ENCODE measurements around the gene DEGS2.
"Not testable (repeated sequence)": the region's sequence is repeated elsewhere in the genome, so short reads cannot be mapped to it uniquely, and the experiment has no call there.

DEGS2 gene

DNA sequence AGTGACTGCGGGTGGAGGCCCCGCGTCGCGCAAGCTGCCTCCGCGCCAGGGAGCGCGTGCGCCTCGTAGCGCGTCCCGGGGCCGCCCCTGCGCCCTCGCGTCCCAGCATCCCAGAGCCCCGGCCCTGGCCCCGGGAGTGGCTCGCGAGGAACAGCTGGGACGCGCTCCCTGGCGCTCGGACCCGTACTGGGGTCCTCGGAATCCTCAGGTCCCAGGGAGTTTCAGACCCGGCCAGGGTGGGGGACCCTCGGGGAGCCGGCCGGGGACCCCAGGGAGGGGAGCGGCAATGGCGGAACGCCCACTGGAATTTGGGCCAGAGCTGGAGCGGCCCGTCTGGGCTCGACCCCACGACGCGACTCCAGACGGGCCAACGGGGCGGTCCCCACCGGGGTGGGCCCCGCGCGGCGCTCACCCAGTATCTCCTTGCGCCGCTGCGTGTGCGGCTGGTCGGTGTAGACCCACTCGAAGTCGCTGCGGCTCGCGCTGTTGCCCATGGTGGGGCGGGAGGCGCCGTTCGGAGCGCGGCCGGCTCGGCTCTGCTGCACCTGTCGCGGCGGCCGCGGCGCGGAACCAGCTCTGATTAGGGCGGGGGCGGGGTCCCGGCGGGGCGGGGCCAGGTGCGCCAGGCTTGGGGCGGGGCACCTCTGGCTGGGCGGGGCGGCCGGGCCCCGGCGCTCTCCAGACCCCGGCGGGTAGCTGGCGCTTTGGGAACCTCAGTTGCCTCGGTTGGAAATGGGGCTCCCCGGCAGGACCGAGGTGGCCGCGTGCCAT lies at the start of gene DEGS2:
Gene DEGS2 (minus strand): TSS at position 552 of the 771 bp plus-strand sequence. CDS start 58 bp downstream, at position 494.
- H3K27me3 Mint-ChIP-seq, result no peaks in the 10 kb centered on the region
- peaks cover 26% of the 10 kb centered on the region for H3K4me1 Mint-ChIP-seq
- peak; percentile 85 for ATAC-seq
- peaks cover 7% of the 10 kb centered on the region for H3K36me3 Mint-ChIP-seq
- H3K4me3 Mint-ChIP-seq, result peak within 1 kb of the TSS; percentile 83
- peak within 1 kb of the TSS; percentile 71 for H3K27ac Mint-ChIP-seq
- peaks cover 5% of the 10 kb centered on the region for H3K9me3 Mint-ChIP-seq

- not testable (repeated sequence) for H3K27me3 Mint-ChIP-seq, H3K9me3 Mint-ChIP-seq, H3K4me3 Mint-ChIP-seq, H3K27ac Mint-ChIP-seq, H3K36me3 Mint-ChIP-seq, ATAC-seq, H3K4me1 Mint-ChIP-seq
Observed at GRCh38 chr14:100208136-100208535, 48.7 kb upstream of the DEGS2 start.

- H3K27me3 Mint-ChIP-seq, H3K27ac Mint-ChIP-seq, H3K36me3 Mint-ChIP-seq, H3K4me3 Mint-ChIP-seq, H3K4me1 Mint-ChIP-seq, ATAC-seq, H3K9me3 Mint-ChIP-seq: not testable (repeated sequence)
Observed at GRCh38 chr14:100207588-100207987, 48.1 kb upstream of the DEGS2 start.

- not testable (repeated sequence) for H3K9me3 Mint-ChIP-seq, H3K36me3 Mint-ChIP-seq, ATAC-seq, H3K4me3 Mint-ChIP-seq, H3K27me3 Mint-ChIP-seq, H3K27ac Mint-ChIP-seq, H3K4me1 Mint-ChIP-seq
Observed at GRCh38 chr14:100204835-100205167, 45.4 kb upstream of the DEGS2 start.

DNA sequence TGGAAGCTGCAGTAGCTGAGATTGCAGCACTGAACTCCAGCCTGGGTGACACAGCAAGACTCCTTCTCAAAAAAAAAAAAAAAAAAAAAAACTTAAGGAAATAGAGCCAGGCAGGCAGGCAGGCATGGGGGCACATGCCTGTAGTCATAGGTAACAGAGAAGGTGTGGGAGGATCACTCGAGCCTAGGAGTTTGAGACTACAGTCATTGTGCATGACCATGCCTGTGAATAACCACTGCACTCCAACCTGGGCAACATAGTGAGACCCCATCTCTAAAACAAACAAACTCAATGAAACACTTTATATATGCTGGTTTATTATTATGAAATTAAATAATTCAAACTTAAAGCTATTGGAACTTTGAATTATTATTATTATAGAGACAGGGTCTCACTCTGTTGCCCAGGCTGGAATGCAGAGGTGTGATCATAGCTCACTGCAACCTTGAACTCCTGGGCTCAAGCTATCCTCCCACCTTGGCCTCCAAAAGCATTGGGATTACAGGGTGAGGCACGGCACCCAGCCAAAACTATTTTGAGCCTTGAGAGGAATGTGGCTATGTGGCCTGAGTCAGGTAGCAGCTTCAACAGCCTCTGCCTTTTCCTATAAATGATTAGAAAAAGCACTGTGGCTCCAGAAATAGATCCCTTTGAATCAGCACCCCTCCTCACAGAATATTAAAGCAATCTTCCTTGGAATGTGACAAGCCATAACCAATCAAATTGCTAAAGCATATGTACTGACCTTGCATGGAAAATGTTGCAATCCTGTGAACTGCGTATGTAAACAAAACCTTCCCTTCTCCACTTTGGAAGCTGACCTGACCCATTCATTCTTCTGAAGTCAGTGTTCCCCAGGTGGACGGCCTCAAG lies 44.8 kb upstream of the DEGS2 start:
- no peak for ATAC-seq
- H3K36me3 Mint-ChIP-seq, result no peaks in the 10 kb centered on the region
- H3K27ac Mint-ChIP-seq, result no peak overlapping the region
- H3K4me1 Mint-ChIP-seq, result no peaks in the 10 kb centered on the region
- no peaks in the 10 kb centered on the region for H3K9me3 Mint-ChIP-seq
- no peak overlapping the region for H3K4me3 Mint-ChIP-seq
- H3K27me3 Mint-ChIP-seq, result no peaks in the 10 kb centered on the region

DNA sequence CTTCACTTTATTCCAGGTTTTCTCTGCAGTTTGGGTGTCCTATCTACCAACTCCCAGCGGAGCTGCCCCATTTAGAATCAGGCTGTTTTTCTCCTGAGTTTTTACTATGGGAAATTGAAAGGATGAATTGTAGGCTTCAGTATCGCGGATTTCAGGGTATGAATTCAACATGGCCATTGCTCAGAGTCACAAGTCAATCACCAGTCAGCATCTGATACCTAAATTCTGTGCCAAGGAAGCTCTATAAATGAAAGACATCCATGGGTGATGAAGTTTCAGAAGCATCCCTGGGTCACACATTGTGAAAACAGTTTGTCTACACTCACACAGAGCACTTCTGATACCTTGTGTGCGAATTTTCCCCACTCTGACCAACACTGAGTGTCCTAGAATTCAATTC lies 43.7 kb upstream of the DEGS2 start:
- Mint-ChIP-seq H3K27me3 (no peaks in the 10 kb centered on the region), H3K4me3 (no peak overlapping the region)

GRCh38 chr14:100202712-100203111 lies 43.3 kb upstream of the DEGS2 start:
- H3K27ac Mint-ChIP-seq, result no peak overlapping the region
- no peaks in the 10 kb centered on the region for H3K4me1 Mint-ChIP-seq
- no peak overlapping the region for H3K4me3 Mint-ChIP-seq
- H3K36me3 Mint-ChIP-seq, result no peaks in the 10 kb centered on the region
- H3K27me3 Mint-ChIP-seq, result no peaks in the 10 kb centered on the region
- H3K9me3 Mint-ChIP-seq, result no peaks in the 10 kb centered on the region
- no peak for ATAC-seq

More for the DNA sequence above, 43.7 kb upstream of the DEGS2 start:
- Mint-ChIP-seq H3K36me3 (no peaks in the 10 kb centered on the region), H3K4me1 (no peaks in the 10 kb centered on the region), H3K27ac (no peak overlapping the region), H3K9me3 (no peaks in the 10 kb centered on the region)
- no peak for ATAC-seq

DNA sequence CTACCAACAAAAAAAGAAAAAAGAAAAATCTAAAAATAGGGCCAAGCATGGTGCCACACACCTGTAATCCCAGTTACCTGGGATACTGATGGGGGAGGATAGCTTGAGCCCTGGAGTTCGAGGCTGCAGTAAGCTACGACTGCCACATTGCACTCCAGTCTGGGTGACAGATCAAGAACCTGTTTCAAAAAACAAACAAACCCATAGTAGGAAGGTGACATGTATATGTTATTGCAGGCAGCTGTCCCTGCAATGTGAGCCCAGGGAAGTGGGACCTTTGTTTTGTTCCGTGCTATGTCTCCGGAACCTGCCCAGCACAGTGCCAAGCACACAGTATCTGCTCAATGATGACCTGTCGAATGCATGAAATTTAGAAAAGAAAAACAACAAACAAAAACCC lies 42.3 kb upstream of the DEGS2 start:
- no peak overlapping the region for H3K27ac Mint-ChIP-seq
- no peaks in the 10 kb centered on the region for H3K9me3 Mint-ChIP-seq
- ATAC-seq, result no peak
- H3K4me3 Mint-ChIP-seq, result no peak overlapping the region
- H3K4me1 Mint-ChIP-seq, result no peaks in the 10 kb centered on the region
- no peaks in the 10 kb centered on the region for H3K27me3 Mint-ChIP-seq
- H3K36me3 Mint-ChIP-seq, result no peaks in the 10 kb centered on the region

GRCh38 chr14:100200311-100200710 lies 40.9 kb upstream of the DEGS2 start:
- ATAC-seq, result no peak
- Mint-ChIP-seq H3K4me1 (no peaks in the 10 kb centered on the region), H3K4me3 (no peak overlapping the region), H3K36me3 (no peaks in the 10 kb centered on the region), H3K27ac (no peak overlapping the region), H3K9me3 (no peaks in the 10 kb centered on the region), H3K27me3 (no peaks in the 10 kb centered on the region)

GRCh38 chr14:100199240-100199860 lies 39.9 kb upstream of the DEGS2 start:
- Mint-ChIP-seq H3K27ac (no peak overlapping the region), H3K4me1 (no peaks in the 10 kb centered on the region), H3K9me3 (no peaks in the 10 kb centered on the region), H3K36me3 (no peaks in the 10 kb centered on the region), H3K4me3 (no peak overlapping the region), H3K27me3 (no peaks in the 10 kb centered on the region)
- no peak for ATAC-seq

DNA sequence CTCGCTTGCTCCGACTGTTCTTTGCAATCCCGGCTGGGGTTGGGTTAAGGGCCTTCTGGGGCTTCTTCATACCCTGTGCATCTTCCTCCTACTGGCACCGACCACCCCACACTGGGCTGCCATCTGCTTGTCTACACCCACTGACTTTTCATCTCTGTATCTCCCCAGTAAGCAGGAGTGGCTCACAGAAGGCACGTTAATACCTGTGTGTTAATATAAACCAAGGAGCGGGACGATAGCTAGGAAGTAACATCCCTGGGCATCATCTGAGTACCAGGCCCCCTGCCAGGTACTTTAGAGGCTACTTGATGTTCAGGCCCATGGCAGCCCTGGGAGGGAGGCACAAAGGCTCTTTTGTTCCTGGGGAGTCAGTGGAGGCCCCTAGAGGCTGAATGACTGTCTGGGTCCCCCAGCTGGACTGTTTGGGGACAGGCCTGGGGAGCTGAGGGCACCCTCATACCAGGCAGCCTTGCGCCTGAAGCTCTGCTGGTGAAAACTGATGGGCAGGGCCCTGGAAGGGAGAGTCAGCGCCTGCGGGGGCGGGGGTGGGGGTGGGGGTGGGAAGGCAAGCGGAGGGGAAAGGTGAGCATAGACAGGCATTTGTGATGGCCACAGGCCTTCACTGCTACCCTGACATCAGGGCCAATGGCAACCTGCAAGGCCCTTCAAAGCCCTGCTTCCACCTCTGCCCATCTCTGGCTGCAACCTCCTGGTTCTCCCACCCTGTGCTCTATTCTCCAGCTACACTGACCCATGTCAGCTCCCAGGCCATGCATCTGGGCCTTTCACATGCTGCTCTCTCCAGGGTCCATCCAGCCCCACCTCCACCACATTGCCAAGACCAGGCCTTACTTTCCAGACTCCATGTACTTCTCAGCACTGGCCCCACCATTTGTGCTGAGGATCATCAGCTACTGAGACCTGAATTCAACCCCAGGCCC lies 34.2 kb upstream of the DEGS2 start:
- H3K4me1 Mint-ChIP-seq, result peaks cover 8% of the 10 kb centered on the region
- H3K27ac Mint-ChIP-seq, result peak overlapping the region; percentile 85
- H3K36me3 Mint-ChIP-seq, result no peaks in the 10 kb centered on the region
- H3K9me3 Mint-ChIP-seq, result no peaks in the 10 kb centered on the region
- ATAC-seq, result peak; percentile 8
- peak overlapping the region; percentile 72 for H3K4me3 Mint-ChIP-seq
- no peaks in the 10 kb centered on the region for H3K27me3 Mint-ChIP-seq

- H3K4me1 Mint-ChIP-seq, result peaks cover 8% of the 10 kb centered on the region
- peak overlapping the region; percentile 85 for H3K27ac Mint-ChIP-seq
- no peaks in the 10 kb centered on the region for H3K36me3 Mint-ChIP-seq
- peak overlapping the region; percentile 72 for H3K4me3 Mint-ChIP-seq
- H3K27me3 Mint-ChIP-seq, result no peaks in the 10 kb centered on the region
- H3K9me3 Mint-ChIP-seq, result no peaks in the 10 kb centered on the region
- ATAC-seq, result peak; percentile 100
Observed at GRCh38 chr14:100192672-100193416, 33.4 kb upstream of the DEGS2 start.

- Mint-ChIP-seq H3K27ac (peak overlapping the region; percentile 85), H3K9me3 (no peaks in the 10 kb centered on the region), H3K4me3 (peak overlapping the region; percentile 72), H3K27me3 (no peaks in the 10 kb centered on the region), H3K4me1 (peaks cover 8% of the 10 kb centered on the region), H3K36me3 (no peaks in the 10 kb centered on the region)
- ATAC-seq, result no peak
Observed at GRCh38 chr14:100192250-100192671, 32.8 kb upstream of the DEGS2 start.

DNA sequence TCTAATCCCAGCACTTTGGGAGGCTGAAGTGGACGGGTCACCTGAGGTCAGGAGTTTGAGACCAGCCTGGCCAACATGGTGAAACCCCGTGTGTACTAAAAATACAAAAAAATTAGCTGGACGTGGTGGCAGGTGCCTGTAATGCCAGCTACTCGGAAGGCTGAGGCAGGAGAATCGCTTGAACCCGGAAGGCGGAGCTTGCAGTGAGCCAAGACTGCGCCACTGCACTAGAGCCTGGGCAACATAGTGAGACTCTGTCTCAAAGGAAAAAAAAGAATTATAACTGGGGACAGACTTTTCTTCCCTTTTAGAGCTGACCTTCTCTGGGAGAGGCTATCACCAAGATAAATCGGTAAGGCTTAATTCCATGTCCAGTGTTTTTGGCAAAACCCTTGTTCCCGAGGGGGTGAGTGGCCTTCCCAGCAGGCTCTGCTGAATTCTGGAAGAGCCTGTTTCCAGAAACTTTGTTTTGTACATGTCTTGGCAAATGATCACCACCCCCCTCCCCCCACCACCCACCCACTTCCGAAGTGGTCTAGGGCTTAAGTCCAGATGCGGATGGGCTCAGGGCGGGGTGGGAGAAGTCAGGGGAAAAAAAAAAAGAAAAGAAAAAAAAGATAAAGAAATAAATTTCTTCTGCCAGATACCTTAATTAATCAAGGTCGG lies 32.3 kb upstream of the DEGS2 start:
- peaks cover 8% of the 10 kb centered on the region for H3K4me1 Mint-ChIP-seq
- H3K27me3 Mint-ChIP-seq, result no peaks in the 10 kb centered on the region
- H3K36me3 Mint-ChIP-seq, result no peaks in the 10 kb centered on the region
- peak overlapping the region; percentile 85 for H3K27ac Mint-ChIP-seq
- H3K9me3 Mint-ChIP-seq, result no peaks in the 10 kb centered on the region
- ATAC-seq, result no peak
- peak overlapping the region; percentile 72 for H3K4me3 Mint-ChIP-seq
